ENCODE data around the gene MSGN1.

DNA sequence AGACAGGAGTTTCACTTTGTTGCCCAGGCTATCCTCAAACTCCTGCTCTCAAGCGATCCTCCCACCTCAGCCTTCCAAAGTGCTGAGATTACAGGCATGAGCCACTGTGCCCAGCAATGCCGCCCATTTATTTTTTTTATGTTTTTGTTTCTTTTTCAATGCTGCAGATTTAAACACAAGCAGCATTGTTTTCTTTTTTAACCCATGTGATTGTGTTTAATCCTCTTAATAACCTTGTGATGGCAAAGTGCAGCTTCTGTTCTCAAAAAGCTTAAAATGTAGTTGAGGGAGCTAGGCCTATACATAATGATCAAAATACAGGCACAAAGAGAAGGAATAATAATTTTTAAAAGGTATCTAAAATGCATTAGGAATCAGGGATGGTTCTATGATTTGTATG, 11.5 kb downstream of the MSGN1 start:
- TF ChIP-seq, protein P1, sequence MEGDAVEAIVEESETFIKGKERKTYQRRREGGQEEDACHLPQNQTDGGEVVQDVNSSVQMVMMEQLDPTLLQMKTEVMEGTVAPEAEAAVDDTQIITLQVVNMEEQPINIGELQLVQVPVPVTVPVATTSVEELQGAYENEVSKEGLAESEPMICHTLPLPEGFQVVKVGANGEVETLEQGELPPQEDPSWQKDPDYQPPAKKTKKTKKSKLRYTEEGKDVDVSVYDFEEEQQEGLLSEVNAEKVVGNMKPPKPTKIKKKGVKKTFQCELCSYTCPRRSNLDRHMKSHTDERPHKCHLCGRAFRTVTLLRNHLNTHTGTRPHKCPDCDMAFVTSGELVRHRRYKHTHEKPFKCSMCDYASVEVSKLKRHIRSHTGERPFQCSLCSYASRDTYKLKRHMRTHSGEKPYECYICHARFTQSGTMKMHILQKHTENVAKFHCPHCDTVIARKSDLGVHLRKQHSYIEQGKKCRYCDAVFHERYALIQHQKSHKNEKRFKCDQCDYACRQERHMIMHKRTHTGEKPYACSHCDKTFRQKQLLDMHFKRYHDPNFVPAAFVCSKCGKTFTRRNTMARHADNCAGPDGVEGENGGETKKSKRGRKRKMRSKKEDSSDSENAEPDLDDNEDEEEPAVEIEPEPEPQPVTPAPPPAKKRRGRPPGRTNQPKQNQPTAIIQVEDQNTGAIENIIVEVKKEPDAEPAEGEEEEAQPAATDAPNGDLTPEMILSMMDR (IDR thresholded peaks at IDR 0.05; ENCODE audit: insufficient read depth, low read length, poor library complexity, severe bottlenecking): no peak
- no peak for TF ChIP-seq EZH2phosphoT487 (conservative IDR thresholded peaks at IDR 0.05; ENCODE audit: low read length)
